GM12878 (cell line): ENCODE results near the gene ZNF618. TPM values are rescaled to one million over a fixed set of nuclear protein-coding genes. Genes with fewer than 3 reads are reported as not detected.

Experiments used
- ATAC-seq: fragments of 200-7000 bp; cut with Tn5 transposase; 3 replicates; pipeline ENCODE4 v1.9.1; 2020; ENCODE audit warnings: mild to moderate bottlenecking, moderate library complexity
- BruUV-seq: library from RNA; stranded (reverse); fragments of 400-500 nt; replicated peaks from 2 replicates; lab custom pipeline; 2021; lab: Mats Ljungman, UMichigan
- CTCF ChIA-PET: fragments of 300-600 bp; sonication (Branson Sonifier 250); formaldehyde crosslinking; extraction: SDS; loops from one replicate; lab custom pipeline; 2021; ENCODE audit warnings: inconsistent platforms; lab: Yijun Ruan, JAX
- POLR2A ChIA-PET: fragments of 350-600 bp; formaldehyde crosslinking; extraction: SDS; loops from one replicate; lab custom pipeline; 2021; ENCODE audit warnings: inconsistent platforms; lab: Charles Lee
- RAD21 ChIA-PET: fragments of 300-600 bp; sonication (Branson Sonifier 250); formaldehyde crosslinking; loops from one replicate; lab custom pipeline; 2023; ENCODE audit warnings: antibody characterized with exemption; ENCODE audit not compliant: unreplicated experiment; lab: Charles Lee
- SMC1A ChIA-PET: fragments of 300-600 bp; sonication (Branson Sonifier 250); formaldehyde crosslinking; loops from one replicate; lab custom pipeline; 2023; ENCODE audit not compliant: unreplicated experiment, uncharacterized antibody; lab: Charles Lee
- DNase-seq: peaks from one replicate; pipeline ENCODE4 v3.0.0-alpha.2; 2011; ENCODE audit warnings: low read depth, low spot score
- FAIRE-seq: peaks from 3 replicates; lab custom pipeline; 2011; peaks lifted over from hg19 to GRCh38; lab: Jason Lieb, UNC
- H2AFZ ChIP-seq: 2 replicates; pipeline ENCODE4 v1.6.0; 2011; ENCODE audit warnings: low read depth, low read length, control low read depth; ENCODE audit not compliant: control insufficient read depth
- H3K27ac ChIP-seq: 2 replicates; pipeline ENCODE4 v1.5.1; 2011; ENCODE audit warnings: control low read depth; ENCODE audit not compliant: control insufficient read depth, insufficient read depth
- H3K27me3 ChIP-seq, 2 experiments: replicated peaks in 1 of 2; 2 replicates each; pipeline versions ENCODE4 v1.6.0 to v1.6.1; 2011; ENCODE audit warnings: low read length in 1 of 2; ENCODE audit not compliant: control insufficient read depth in 2 of 2, insufficient read depth in 2 of 2
- H3K36me3 ChIP-seq, 2 experiments: 2 replicates each; pipeline ENCODE4 v1.5.1; 2011; ENCODE audit warnings: low read length in 1 of 2; ENCODE audit not compliant: control insufficient read depth in 2 of 2, insufficient read depth in 2 of 2
- H3K4me1 ChIP-seq: 2 replicates; pipeline ENCODE4 v1.6.1; 2011; ENCODE audit warnings: mild to moderate bottlenecking, low read length, moderate library complexity, mixed read lengths; ENCODE audit not compliant: control insufficient read depth, insufficient read depth
- H3K4me2 ChIP-seq: 2 replicates; pipeline ENCODE4 v1.6.0; 2011; ENCODE audit warnings: control low read depth; ENCODE audit not compliant: control insufficient read depth, insufficient read depth
- H3K4me3 ChIP-seq: fragments of 200-600 bp; sonication (generic); 2 replicates; pipeline ENCODE4 v1.5.1; 2016
- H3K79me2 ChIP-seq: 2 replicates; pipeline ENCODE4 v1.6.0; 2011; ENCODE audit warnings: low read length; ENCODE audit not compliant: control insufficient read depth, insufficient read depth
- H3K9ac ChIP-seq: 2 replicates; pipeline ENCODE4 v1.8.0; 2011; ENCODE audit warnings: low read length, control low read depth, mixed read lengths; ENCODE audit not compliant: control insufficient read depth, insufficient read depth
- H3K9me3 ChIP-seq: replicated peaks from 3 replicates; pipeline ENCODE4 v1.5.1; 2011; ENCODE audit warnings: mild to moderate bottlenecking, low read length; ENCODE audit not compliant: control insufficient read depth, insufficient read depth
- H4K20me1 ChIP-seq: 2 replicates; pipeline ENCODE4 v1.6.0; 2011; ENCODE audit not compliant: control insufficient read depth, insufficient read depth
- ATF2 ChIP-seq: IDR thresholded peaks from 2 replicates; pipeline ENCODE4 v1.6.1; 2012; ENCODE audit warnings: low read length, inconsistent platforms
- CHD1 ChIP-seq: IDR thresholded peaks from 2 replicates; pipeline ENCODE4 v1.6.1; 2012; ENCODE audit warnings: low read depth, low read length, improper control_type of control experiment
- GABPA ChIP-seq: IDR thresholded peaks from 2 replicates; pipeline ENCODE4 v1.6.1; 2014; ENCODE audit warnings: antibody characterized with exemption, low read depth, mild to moderate bottlenecking, inconsistent platforms
- HDAC2 ChIP-seq: fragments of 200-600 bp; sonication (generic); IDR thresholded peaks from 2 replicates; pipeline ENCODE4 v1.6.1; 2017
- IKZF1 ChIP-seq: fragments of 450-650 bp; conservative IDR thresholded peaks from 2 replicates; pipeline ENCODE4 v1.6.1; 2017; ENCODE audit warnings: antibody characterized with exemption, mild to moderate bottlenecking
- IKZF2 ChIP-seq, 2 experiments: fragments of 450-650 bp; IDR thresholded peaks; 2 replicates each; pipeline ENCODE4 v1.6.1; 2017; ENCODE audit warnings: mild to moderate bottlenecking in 2 of 2, moderate library complexity in 2 of 2
- IRF4 ChIP-seq: IDR thresholded peaks from 2 replicates; pipeline ENCODE4 v1.6.1; 2011; ENCODE audit warnings: low read depth, low read length
- JUNB ChIP-seq: IDR thresholded peaks from 2 replicates; pipeline ENCODE4 v1.6.1; 2016; ENCODE audit warnings: antibody characterized with exemption, mild to moderate bottlenecking
- LARP7 ChIP-seq: fragments of 450-650 bp; IDR thresholded peaks from 2 replicates; pipeline ENCODE4 v1.6.1; 2017; ENCODE audit warnings: mild to moderate bottlenecking
- MYB ChIP-seq: fragments of 150-350 bp; IDR thresholded peaks from 2 replicates; pipeline ENCODE4 v1.6.1; 2014; ENCODE audit warnings: mild to moderate bottlenecking, low read depth, low read length, borderline replicate concordance
- RUNX3 ChIP-seq: IDR thresholded peaks from 2 replicates; pipeline ENCODE4 v1.6.1; 2012; ENCODE audit warnings: low read length, inconsistent platforms
- SP1 ChIP-seq: IDR thresholded peaks from one replicate; pipeline ENCODE4 v1.6.1; 2011; ENCODE audit warnings: low read depth, low read length
- SUPT20H ChIP-seq: IDR thresholded peaks from 2 replicates; pipeline ENCODE4 v1.6.1; 2011; ENCODE audit warnings: low read depth, mild to moderate bottlenecking, low read length, moderate library complexity, borderline replicate concordance; ENCODE audit not compliant: control insufficient read depth
- YY1 ChIP-seq: IDR thresholded peaks from 2 replicates; pipeline ENCODE4 v1.6.1; 2011; ENCODE audit warnings: low read depth, mild to moderate bottlenecking, low read length
- ZZZ3 ChIP-seq: IDR thresholded peaks from 2 replicates; pipeline ENCODE4 v1.6.1; 2011; ENCODE audit warnings: low read depth; ENCODE audit not compliant: control insufficient read depth, insufficient read length
- WGBS: methylation state at CpG from one replicate; pipeline ENCODE4 v1.1.6; 2016; ENCODE audit warnings: low lambda C conversion rate; ENCODE audit not compliant: insufficient replicate concordance, insufficient coverage; ENCODE audit errors: missing lambda C conversion rate; 5-methylcytosine and 5-hydroxymethylcytosine counted together
- in situ Hi-C: fragments of 300-500 bp; cut with MboI; formaldehyde crosslinking; loops from 9 replicates; pipeline ENCODE4 v1.14.3; 2018; ENCODE audit warnings: mixed read lengths
- intact Hi-C: fragments of 100-400 bp; cut with micrococcal nuclease; formaldehyde crosslinking; loops from one replicate; pipeline ENCODE4 v1.14.2; 2022; ENCODE audit not compliant: unreplicated experiment
- polyA plus RNA-seq, 11 experiments: library from polyadenylated mRNA; depleted of rRNA in 4 of 11; unstranded in 6 of 11; stranded (reverse) in 5 of 11; fragments of >200 nt; fragmentation: Nextera tagmentation in 4 of 11; fragmentation: Illumina TruSeq in 1 of 11; extraction: Ambion mirVana in 4 of 11; extraction: Trizol in 1 of 11; gene quantifications; 1 replicate in 1 of 11; 2 replicates in 10 of 11; pipeline versions ENCODE4 v1.2.1 to v1.2.3, GENCODE V29; 2011 to 2016; ENCODE audit warnings: inconsistent platforms in 2 of 11, missing spikeins in 2 of 11, low read depth in 1 of 11
- total RNA-seq, 4 experiments: library from RNA; depleted of rRNA in 3 of 4; stranded (reverse); fragments of >200 nt in 3 of 4; fragmentation: Illumina TruSeq in 1 of 4; extraction: Trizol in 1 of 4; gene quantifications; 2 replicates each; pipeline versions ENCODE4 v1.2.1 to v1.2.3, GENCODE V29; 2013 to 2021
- TF ChIP-seq, protein P1 (sequence below): fragments of 450-650 bp; IDR thresholded peaks from 2 replicates; pipeline ENCODE4 v1.6.1; 2017; ENCODE audit warnings: antibody characterized with exemption, mild to moderate bottlenecking, moderate library complexity
- TF ChIP-seq, protein P2 (sequence below): IDR thresholded peaks from 2 replicates; pipeline ENCODE4 v1.6.1; 2012; ENCODE audit warnings: low read depth, low read length, improper control_type of control experiment

Gene ZNF618
- total and polyA plus RNA-seq, 10 of the 15 experiments (the other 5 are each of a cell fraction or from before 2014, with no cell fraction given), result 0.01 to 0.24 (median 0.06) TPM; not detected in 2

DNA sequence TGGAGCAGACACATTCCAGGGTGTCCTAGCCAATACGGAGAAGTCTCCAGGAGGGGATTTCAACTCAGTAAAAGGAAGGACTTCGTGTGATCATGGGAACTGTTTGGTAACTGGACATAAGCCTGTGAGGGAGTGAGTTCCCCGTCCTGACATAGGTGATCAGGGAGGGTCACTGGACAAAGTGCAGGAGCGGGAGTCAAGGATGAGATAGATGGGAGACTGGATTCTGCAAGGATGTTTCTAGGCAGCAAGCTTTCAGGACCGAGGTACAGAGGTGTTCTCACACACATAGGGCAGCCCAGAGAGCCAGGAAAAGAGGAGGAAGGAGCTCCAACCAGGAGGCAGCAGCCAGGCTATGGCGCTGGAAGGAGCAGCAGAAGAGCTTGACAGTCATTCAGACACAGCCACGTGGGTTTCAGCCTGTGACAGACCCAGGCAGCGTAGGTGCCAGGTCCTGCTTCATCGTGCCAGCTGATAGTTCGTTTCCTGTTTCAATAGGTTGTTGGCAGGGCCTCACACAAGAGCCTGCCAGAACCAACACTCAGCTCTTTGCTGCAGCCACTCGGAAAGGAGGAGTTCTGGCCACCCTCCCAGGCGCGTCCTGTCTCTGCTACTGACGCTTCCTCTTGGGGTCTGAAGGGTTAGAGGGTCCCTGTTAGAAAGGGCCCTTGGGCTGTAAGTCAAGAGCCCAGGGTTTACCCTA lies 117.9 kb downstream of the ZNF618 start:
- in situ Hi-C loops, result no loop called here
- Histone ChIP-seq H3K9me3 (no peaks in the 10 kb centered on the region), H3K79me2 (no peaks in the 10 kb centered on the region), H3K4me2 (no peak overlapping the region), H3K9ac (no peak overlapping the region), H3K4me1 (no peaks in the 10 kb centered on the region), H3K27ac (no peak overlapping the region), H2AFZ (no peak overlapping the region), H3K27me3 (peaks cover 0 to 3% of the 10 kb centered on the region in 2 experiments; a peak in 1 of 4 replicates), H3K4me3 (no peak overlapping the region), H3K36me3 (no peaks in the 10 kb centered on the region), H4K20me1 (no peaks in the 10 kb centered on the region)
- ATAC-seq (no peak), FAIRE-seq (no peak), DNase-seq (no peak)
- no TSS peak for BruUV-seq
- SMC1A ChIA-PET, result no interaction called here
- CTCF ChIA-PET, result no interaction called here
- intact Hi-C loops, result no loop called here
- RAD21 ChIA-PET, result no interaction called here
- POLR2A ChIA-PET, result no interaction called here
- 18% methylated on average over 14 of the region's 14 CpGs for WGBS
- TF ChIP-seq IKZF2 (IDR thresholded peaks at IDR 0.05) (no peak), JUNB (no peak), GABPA (no peak), ATF2 (no peak), IRF4 (no peak), CHD1 (no peak), SP1 (no peak), YY1 (no peak), LARP7 (no peak), MYB (no peak), SUPT20H (no peak), ZZZ3 (no peak), IKZF1 (no peak), RUNX3 (no peak), HDAC2 (no peak)
- TF ChIP-seq, protein P1, sequence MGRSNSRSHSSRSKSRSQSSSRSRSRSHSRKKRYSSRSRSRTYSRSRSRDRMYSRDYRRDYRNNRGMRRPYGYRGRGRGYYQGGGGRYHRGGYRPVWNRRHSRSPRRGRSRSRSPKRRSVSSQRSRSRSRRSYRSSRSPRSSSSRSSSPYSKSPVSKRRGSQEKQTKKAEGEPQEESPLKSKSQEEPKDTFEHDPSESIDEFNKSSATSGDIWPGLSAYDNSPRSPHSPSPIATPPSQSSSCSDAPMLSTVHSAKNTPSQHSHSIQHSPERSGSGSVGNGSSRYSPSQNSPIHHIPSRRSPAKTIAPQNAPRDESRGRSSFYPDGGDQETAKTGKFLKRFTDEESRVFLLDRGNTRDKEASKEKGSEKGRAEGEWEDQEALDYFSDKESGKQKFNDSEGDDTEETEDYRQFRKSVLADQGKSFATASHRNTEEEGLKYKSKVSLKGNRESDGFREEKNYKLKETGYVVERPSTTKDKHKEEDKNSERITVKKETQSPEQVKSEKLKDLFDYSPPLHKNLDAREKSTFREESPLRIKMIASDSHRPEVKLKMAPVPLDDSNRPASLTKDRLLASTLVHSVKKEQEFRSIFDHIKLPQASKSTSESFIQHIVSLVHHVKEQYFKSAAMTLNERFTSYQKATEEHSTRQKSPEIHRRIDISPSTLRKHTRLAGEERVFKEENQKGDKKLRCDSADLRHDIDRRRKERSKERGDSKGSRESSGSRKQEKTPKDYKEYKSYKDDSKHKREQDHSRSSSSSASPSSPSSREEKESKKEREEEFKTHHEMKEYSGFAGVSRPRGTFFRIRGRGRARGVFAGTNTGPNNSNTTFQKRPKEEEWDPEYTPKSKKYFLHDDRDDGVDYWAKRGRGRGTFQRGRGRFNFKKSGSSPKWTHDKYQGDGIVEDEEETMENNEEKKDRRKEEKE, result no peak
- TF ChIP-seq, protein P2, sequence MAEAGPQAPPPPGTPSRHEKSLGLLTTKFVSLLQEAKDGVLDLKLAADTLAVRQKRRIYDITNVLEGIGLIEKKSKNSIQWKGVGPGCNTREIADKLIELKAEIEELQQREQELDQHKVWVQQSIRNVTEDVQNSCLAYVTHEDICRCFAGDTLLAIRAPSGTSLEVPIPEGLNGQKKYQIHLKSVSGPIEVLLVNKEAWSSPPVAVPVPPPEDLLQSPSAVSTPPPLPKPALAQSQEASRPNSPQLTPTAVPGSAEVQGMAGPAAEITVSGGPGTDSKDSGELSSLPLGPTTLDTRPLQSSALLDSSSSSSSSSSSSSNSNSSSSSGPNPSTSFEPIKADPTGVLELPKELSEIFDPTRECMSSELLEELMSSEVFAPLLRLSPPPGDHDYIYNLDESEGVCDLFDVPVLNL, result no peak
